IPS-15b (cell line): ENCODE measurements around the gene FAM151A.

ENCODE experiments used
- H3K27me3 ChIP-seq: one replicate; pipeline ENCODE4 v1.6.1; 2013; ENCODE audit warnings: low read length; ENCODE audit not compliant: control insufficient read depth, insufficient read depth
- H3K36me3 ChIP-seq: one replicate; pipeline ENCODE4 v1.6.1; 2013; ENCODE audit warnings: low read length; ENCODE audit not compliant: control insufficient read depth, insufficient read depth
- H3K4me1 ChIP-seq: one replicate; pipeline ENCODE4 v1.6.1; 2013; ENCODE audit warnings: mild to moderate bottlenecking, low read length; ENCODE audit not compliant: control insufficient read depth, insufficient read depth
- H3K4me3 ChIP-seq: one replicate; pipeline ENCODE4 v1.5.1; 2013; ENCODE audit warnings: low read depth, low read length
- H3K9ac ChIP-seq: one replicate; pipeline ENCODE4 v1.6.1; 2013; ENCODE audit warnings: low read depth, mild to moderate bottlenecking, low read length
- H3K9me3 ChIP-seq: one replicate; pipeline ENCODE4 v1.6.1; 2013; ENCODE audit warnings: mild to moderate bottlenecking, low read length; ENCODE audit not compliant: control insufficient read depth, insufficient read depth

FAM151A gene

DNA sequence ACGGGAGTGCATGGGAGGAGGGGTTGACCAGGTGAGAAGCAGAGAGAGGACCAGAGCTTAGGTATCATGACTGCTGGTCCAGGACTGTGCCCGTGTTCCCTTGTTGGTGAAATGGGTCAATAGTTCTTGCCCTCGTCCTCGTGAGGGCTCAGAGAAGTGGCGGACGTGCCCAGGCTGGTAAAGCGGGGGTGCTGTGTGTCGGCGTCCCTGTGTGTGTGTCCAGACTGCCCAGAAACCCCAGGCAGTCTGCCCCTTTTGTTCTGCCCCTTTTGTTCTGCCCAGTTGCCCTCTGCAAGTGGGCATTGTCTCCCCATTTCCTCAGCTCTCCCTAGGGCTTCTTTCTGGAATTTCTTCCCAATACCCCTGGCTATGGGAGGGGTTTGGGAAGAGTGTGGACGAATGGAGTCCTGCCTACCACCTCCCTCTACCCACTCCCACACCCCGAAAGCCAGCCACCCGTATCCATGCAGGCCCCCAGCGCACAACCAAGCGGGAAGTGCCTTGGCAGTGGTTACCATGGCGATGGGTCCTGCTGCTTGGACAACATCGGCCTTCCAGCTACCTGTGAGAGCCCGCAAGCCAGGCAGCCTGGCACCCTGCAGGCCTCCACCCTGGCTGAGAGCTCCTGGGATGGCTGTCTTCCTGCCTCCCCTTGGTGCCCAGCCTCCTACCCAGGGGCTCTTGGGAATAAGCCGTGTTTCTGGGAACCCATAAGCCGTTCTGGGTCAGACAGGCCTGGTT is 40.6 kb downstream of the FAM151A start:
- no peaks in the 10 kb centered on the region for H3K4me1 ChIP-seq
- H3K27me3 ChIP-seq: no peaks in the 10 kb centered on the region
- no peaks in the 10 kb centered on the region for H3K36me3 ChIP-seq
- H3K4me3 ChIP-seq: no peak overlapping the region
- no peak overlapping the region for H3K9ac ChIP-seq
- H3K9me3 ChIP-seq: no peaks in the 10 kb centered on the region

DNA sequence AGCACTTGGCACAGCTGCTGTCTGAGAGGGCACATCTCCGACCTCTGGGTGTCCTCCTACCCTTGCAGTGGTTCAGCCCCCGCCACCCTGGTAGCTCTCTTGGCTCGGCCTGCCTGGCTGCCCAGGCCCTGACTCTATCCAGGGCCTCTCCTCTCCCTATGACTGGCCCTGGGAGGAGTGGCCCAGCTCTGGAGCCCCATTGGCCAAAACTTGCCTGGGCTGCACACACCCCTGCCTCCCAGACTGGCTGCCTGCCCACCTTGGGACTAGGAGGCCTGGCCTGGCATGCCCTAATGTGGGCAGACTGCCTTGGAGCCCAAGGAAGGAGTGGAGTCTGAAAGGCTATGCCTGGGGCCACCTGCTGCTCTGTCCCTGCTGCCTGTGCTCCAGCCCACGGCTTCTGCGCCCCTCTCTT is 41.7 kb downstream of the FAM151A start:
- H3K9me3 ChIP-seq: no peaks in the 10 kb centered on the region
- H3K36me3 ChIP-seq: no peaks in the 10 kb centered on the region
- no peak overlapping the region for H3K4me3 ChIP-seq
- no peaks in the 10 kb centered on the region for H3K27me3 ChIP-seq
- no peak overlapping the region for H3K9ac ChIP-seq
- no peaks in the 10 kb centered on the region for H3K4me1 ChIP-seq

DNA sequence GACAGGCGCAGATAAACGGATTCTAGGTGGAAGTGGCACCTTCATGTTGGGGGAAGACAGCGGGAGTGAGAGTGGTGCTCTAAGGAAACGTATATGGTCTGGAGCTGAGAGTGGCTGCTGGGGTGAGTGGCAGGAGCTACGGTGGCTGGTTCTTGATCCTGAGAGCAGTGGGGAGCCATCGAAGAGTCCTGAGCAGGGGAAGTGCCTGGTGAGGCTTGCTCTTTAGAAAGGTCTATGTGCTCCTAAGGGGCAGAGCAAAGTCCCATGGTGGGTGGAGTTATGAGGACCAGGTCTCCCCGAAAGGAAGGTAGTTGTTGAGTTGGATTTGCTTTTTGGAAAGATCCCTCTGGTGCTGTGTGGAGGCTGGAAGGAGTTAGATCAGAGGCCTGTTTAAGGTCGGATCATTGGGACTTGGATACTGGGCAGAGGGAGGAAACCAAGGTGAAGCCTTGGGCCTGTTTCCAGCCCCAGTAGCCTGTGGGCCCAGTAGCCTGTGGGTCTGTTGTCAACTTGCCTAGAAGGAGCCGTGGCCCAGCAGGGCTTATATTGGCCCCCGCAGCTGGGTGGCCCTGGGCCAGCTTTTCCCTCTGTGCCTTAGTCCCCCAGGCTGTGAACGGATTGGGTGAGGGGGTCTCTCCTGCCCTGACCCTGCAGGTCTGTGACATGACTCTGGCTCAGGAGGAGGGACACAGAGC is 42.3 kb downstream of the FAM151A start:
- Histone ChIP-seq H3K9me3 (no peaks in the 10 kb centered on the region), H3K36me3 (no peaks in the 10 kb centered on the region), H3K27me3 (no peaks in the 10 kb centered on the region), H3K4me1 (no peaks in the 10 kb centered on the region), H3K4me3 (no peak overlapping the region), H3K9ac (no peak overlapping the region)

DNA sequence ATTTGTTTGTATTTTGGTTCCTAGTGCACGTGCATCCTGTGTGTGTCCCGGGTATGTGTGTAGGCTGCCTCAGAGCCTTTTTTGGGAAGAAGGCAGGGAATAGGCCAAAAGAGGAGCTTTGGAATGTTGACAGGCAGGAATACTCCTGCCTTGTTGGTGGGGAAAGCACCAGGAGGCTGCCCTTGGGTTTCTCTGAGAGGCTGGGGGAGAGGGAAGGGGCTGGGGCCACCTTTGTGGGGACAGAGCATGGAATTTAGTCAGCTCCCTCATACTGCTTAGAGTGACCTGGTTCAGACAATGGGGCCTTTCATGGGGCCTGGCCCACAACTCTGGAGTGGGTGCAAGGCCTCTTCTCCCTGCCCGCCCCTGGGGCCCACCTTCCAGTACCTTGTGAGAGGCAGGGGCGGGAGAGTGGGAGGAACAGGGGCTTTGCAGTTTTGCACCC is 44.0 kb downstream of the FAM151A start:
- Histone ChIP-seq H3K9me3 (no peaks in the 10 kb centered on the region), H3K27me3 (no peaks in the 10 kb centered on the region)

DNA sequence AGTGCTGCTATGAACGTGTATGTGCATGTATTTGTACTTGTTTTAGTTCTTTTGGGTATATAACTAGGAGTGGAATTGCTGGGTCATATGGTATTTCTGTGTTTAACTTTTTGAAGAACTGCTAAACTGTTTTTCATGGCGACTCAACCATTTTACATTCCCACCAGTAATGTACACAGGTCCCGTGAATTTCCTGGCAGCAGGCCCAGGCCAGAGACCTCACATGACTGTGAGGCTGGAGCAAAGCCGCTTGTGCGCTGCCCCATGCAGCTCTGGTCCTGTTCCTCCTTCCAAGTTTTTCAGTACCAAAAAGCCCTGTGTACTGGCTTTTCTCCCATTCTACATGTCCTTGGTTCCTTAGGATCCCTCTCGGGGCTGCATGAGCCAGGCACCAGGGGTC is 45.7 kb downstream of the FAM151A start:
- Histone ChIP-seq H3K36me3 (no peaks in the 10 kb centered on the region), H3K9ac (no peak overlapping the region), H3K4me1 (peaks cover 3% of the 10 kb centered on the region)

More for the DNA sequence above, 44.0 kb downstream of the FAM151A start:
- H3K36me3 ChIP-seq: no peaks in the 10 kb centered on the region
- H3K4me3 ChIP-seq: no peak overlapping the region
- no peak overlapping the region for H3K9ac ChIP-seq
- peaks cover 3% of the 10 kb centered on the region for H3K4me1 ChIP-seq

DNA sequence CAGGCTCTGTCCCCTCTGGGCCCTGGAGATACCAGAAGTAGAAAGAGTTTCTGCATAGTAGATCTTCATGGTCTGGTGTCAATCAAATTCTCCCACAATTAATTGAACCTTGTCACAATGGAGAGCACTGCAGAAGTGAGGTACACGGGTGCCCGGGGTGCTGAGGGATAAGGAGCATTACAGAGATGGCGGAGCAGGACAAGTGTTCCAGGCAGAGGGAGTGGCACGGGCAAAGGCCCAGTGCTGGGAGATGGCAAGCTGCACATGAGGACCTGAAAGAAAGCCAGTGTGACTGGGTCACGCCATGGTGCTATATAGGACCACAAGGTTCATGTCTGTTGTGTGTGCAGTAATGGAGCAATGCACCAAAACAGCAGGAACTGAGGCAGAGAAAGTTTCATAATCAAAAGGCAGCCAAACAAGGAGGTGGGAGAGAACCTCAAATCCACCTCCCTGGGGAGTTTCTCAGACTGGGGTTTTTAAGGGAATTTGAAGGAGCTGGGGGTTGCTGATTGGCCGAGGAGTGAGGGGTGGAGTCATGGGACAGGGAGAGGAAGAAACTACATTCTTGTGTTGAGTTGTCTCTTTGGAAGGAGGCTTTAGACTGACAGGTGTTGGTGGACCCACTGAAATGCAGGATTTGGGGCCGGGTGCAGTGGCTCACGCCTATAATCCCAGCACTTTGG is 47.6 kb downstream of the FAM151A start:
- Histone ChIP-seq H3K36me3 (no peaks in the 10 kb centered on the region), H3K9ac (no peak overlapping the region), H3K9me3 (no peaks in the 10 kb centered on the region), H3K4me1 (peaks cover 3% of the 10 kb centered on the region), H3K27me3 (no peaks in the 10 kb centered on the region), H3K4me3 (no peak overlapping the region)

More for the DNA sequence above, 45.7 kb downstream of the FAM151A start:
- H3K27me3 ChIP-seq: no peaks in the 10 kb centered on the region
- H3K9me3 ChIP-seq: no peaks in the 10 kb centered on the region
- no peak overlapping the region for H3K4me3 ChIP-seq

- Histone ChIP-seq H3K4me1 (peaks cover 3% of the 10 kb centered on the region), H3K4me3 (no peak overlapping the region), H3K27me3 (no peaks in the 10 kb centered on the region), H3K9ac (no peak overlapping the region), H3K9me3 (no peaks in the 10 kb centered on the region), H3K36me3 (no peaks in the 10 kb centered on the region)
Measured at GRCh38 chr1:54575161-54575560, 48.2 kb downstream of the FAM151A start.

DNA sequence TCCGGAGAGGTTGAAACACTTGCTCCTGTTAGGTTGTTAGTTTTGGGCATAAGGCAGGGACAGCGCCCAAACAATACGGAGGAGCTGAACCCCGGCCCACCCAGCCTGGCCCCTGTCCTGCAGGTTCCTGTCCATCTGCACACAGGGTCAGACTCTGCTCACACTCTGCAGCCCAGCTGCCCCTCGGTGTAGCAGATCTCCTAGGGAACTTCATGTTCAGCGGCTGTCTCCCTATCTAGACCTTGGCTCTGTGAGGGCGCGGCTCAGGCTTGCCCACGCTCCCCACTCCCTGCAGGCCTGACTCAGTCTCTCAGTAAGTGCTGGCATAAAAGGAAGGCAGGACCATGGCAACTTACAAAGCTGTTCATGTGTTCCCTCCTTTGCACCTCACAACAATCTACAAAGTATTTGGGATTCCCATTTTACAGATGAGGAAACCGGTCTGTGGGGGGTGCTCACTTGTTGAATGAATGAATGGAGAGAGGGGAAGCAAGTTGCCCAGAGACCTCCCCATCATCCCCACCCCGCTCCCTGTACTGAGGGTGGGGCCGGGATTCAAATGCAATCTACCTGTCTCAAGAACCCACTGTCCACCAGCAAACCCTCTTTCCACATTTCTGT is 49.1 kb downstream of the FAM151A start:
- no peak overlapping the region for H3K4me3 ChIP-seq
- H3K9ac ChIP-seq: no peak overlapping the region
- no peaks in the 10 kb centered on the region for H3K27me3 ChIP-seq
- H3K36me3 ChIP-seq: no peaks in the 10 kb centered on the region
- peaks cover 3% of the 10 kb centered on the region for H3K4me1 ChIP-seq
- H3K9me3 ChIP-seq: no peaks in the 10 kb centered on the region

DNA sequence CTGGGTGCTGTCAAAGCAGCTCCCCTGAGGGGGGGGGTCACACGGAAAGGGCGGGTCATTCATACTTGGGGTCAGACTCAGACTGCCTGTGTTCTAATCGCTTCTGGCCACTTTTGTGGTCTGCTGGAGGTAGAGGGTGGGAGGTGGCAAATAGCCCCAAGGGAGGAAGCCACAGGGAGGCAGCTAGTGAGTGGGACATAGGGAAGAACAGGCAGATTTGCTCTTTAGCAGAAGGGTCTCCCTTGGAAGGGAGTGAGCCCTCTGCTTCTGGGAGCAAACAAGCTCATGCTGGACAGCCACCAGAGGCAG is 50.8 kb downstream of the FAM151A start:
- Histone ChIP-seq H3K4me3 (no peak overlapping the region), H3K4me1 (peaks cover 3% of the 10 kb centered on the region), H3K27me3 (no peaks in the 10 kb centered on the region), H3K9ac (no peak overlapping the region), H3K36me3 (no peaks in the 10 kb centered on the region), H3K9me3 (no peaks in the 10 kb centered on the region)

GRCh38 chr1:54571803-54572541 is 51.4 kb downstream of the FAM151A start:
- peaks cover 3% of the 10 kb centered on the region for H3K4me1 ChIP-seq
- no peaks in the 10 kb centered on the region for H3K36me3 ChIP-seq
- no peaks in the 10 kb centered on the region for H3K9me3 ChIP-seq
- no peaks in the 10 kb centered on the region for H3K27me3 ChIP-seq
- no peak overlapping the region for H3K9ac ChIP-seq
- H3K4me3 ChIP-seq: no peak overlapping the region

GRCh38 chr1:54571326-54571725 is 52.0 kb downstream of the FAM151A start:
- H3K36me3 ChIP-seq: no peaks in the 10 kb centered on the region
- H3K4me1 ChIP-seq: peaks cover 3% of the 10 kb centered on the region
- H3K27me3 ChIP-seq: no peaks in the 10 kb centered on the region
- H3K4me3 ChIP-seq: no peak overlapping the region
- no peaks in the 10 kb centered on the region for H3K9me3 ChIP-seq
- no peak overlapping the region for H3K9ac ChIP-seq
